CD4-positive, alpha-beta T cell treated with Interleukin-1 beta for 1 hour (primary cell): ENCODE results near the gene ATP5F1E.
"Not testable (repeated sequence)": the region's sequence is repeated elsewhere in the genome, so short reads cannot be mapped to it uniquely, and the experiment has no call there.

Experiments
- DNase-seq, 2 donors: peaks; one replicate each; pipeline ENCODE4 v3.0.0-alpha.2; 2020 to 2022

ATP5F1E gene

GRCh38 chr20:59018817-59019216 lies 13.3 kb downstream of the ATP5F1E start:
- DNase-seq = no peak

- DNase-seq = no peak
Observed at GRCh38 chr20:59017493-59018231, 14.5 kb downstream of the ATP5F1E start.

- no peak for DNase-seq
Observed at GRCh38 chr20:59016795-59017492, 15.2 kb downstream of the ATP5F1E start.

- DNase-seq = no peak
Observed at GRCh38 chr20:59015812-59016711, 16.1 kb downstream of the ATP5F1E start.

- DNase-seq = no peak
Observed at GRCh38 chr20:59015411-59015810, 16.7 kb downstream of the ATP5F1E start.

- DNase-seq = no peak
Observed at GRCh38 chr20:59014680-59015389, 17.3 kb downstream of the ATP5F1E start.

GRCh38 chr20:59013959-59014608 lies 18.1 kb downstream of the ATP5F1E start:
- DNase-seq = peak in 1 of 2 donors; percentile 29

GRCh38 chr20:59013031-59013951 lies 18.8 kb downstream of the ATP5F1E start:
- DNase-seq = no peak

- not testable (repeated sequence) for DNase-seq
Observed at GRCh38 chr20:59011874-59012157, 20.3 kb downstream of the ATP5F1E start.

GRCh38 chr20:59010995-59011873 lies 20.9 kb downstream of the ATP5F1E start:
- DNase-seq = no peak

GRCh38 chr20:59010321-59010994 lies 21.7 kb downstream of the ATP5F1E start:
- no peak for DNase-seq

- no peak for DNase-seq
Observed at GRCh38 chr20:59008715-59009336, 23.3 kb downstream of the ATP5F1E start.

GRCh38 chr20:59007665-59008511 lies 24.2 kb downstream of the ATP5F1E start:
- DNase-seq = peak; percentile 31 to 82

GRCh38 chr20:59006864-59007664 lies 25.1 kb downstream of the ATP5F1E start, which contains the start of gene CTSZ:
TSS of gene CTSZ (minus strand) at chr20:59007254. CDS start at chr20:59007128, 126 bp downstream.
- peak; percentile 45 to 63 for DNase-seq

GRCh38 chr20:59006167-59006863 lies 25.8 kb downstream of the ATP5F1E start:
- no peak for DNase-seq

GRCh38 chr20:59005523-59006166 lies 26.5 kb downstream of the ATP5F1E start:
- DNase-seq = no peak
